H1 (cell line): ENCODE data around the gene ZNF398. TPM values are rescaled to one million over a fixed set of nuclear protein-coding genes. Genes with fewer than 3 reads are reported as not detected.
A peak's percentile ranks its signal among the peaks of the same experiment; 100 is the strongest.

Experiments used
- CTCF ChIA-PET: fragments of 300-600 bp; sonication (Branson Sonifier 250); formaldehyde crosslinking; loops from one replicate; lab custom pipeline; 2021; ENCODE audit not compliant: partially characterized antibody; lab: Charles Lee
- POLR2A ChIA-PET: fragments of 300-600 bp; sonication (Branson Sonifier 250); formaldehyde crosslinking; loops from one replicate; lab custom pipeline; 2021; ENCODE audit warnings: inconsistent platforms; ENCODE audit not compliant: partially characterized antibody; lab: Charles Lee
- DNase-seq, 2 experiments: peaks; one replicate each; pipeline versions ENCODE4 v3.0.0 to v3.0.0-alpha.2; 2010 to 2022; ENCODE audit warnings: low spot score in 2 of 2, low read depth in 1 of 2, mixed read lengths in 1 of 2
- FAIRE-seq: peaks from 2 replicates; lab custom pipeline; 2011; peaks lifted over from hg19 to GRCh38; lab: Jason Lieb, UNC
- H2AFZ ChIP-seq: 2 replicates; pipeline ENCODE4 v1.8.1; 2012; ENCODE audit warnings: low read length, inconsistent platforms
- H2AK5ac ChIP-seq: 2 replicates; pipeline ENCODE4 v1.6.1; 2013; ENCODE audit warnings: low read depth, low read length
- H2BK120ac ChIP-seq: replicated peaks from 2 replicates; pipeline ENCODE3; 2013; ENCODE audit warnings: low read depth, low read length, inconsistent platforms
- H2BK12ac ChIP-seq: 2 replicates; pipeline ENCODE4 v1.6.1; 2013; ENCODE audit warnings: low read depth, low read length
- H2BK15ac ChIP-seq: 2 replicates; pipeline ENCODE4 v1.6.1; 2013; ENCODE audit warnings: low read length
- H2BK20ac ChIP-seq: 2 replicates; pipeline ENCODE4 v1.6.1; 2013; ENCODE audit warnings: low read length
- H2BK5ac ChIP-seq: 2 replicates; pipeline ENCODE4 v1.6.1; 2013; ENCODE audit warnings: low read depth, low read length
- H3K14ac ChIP-seq: 2 replicates; pipeline ENCODE4 v1.6.1; 2013; ENCODE audit warnings: inconsistent platforms; ENCODE audit not compliant: insufficient read length
- H3K18ac ChIP-seq: 2 replicates; pipeline ENCODE4 v1.6.1; 2013; ENCODE audit warnings: low read length; ENCODE audit errors: extremely low read depth
- H3K23ac ChIP-seq: 2 replicates; pipeline ENCODE4 v1.6.1; 2013; ENCODE audit warnings: inconsistent platforms; ENCODE audit not compliant: insufficient read length
- H3K23me2 ChIP-seq: 2 replicates; pipeline ENCODE4 v1.6.1; 2013; ENCODE audit warnings: low read depth, low read length
- H3K27ac ChIP-seq: 2 replicates; pipeline ENCODE4 v1.6.1; 2011; ENCODE audit warnings: low read depth, low read length, inconsistent platforms
- H3K27me3 ChIP-seq, 4 experiments: replicated peaks in 1 of 4; 1 replicate in 1 of 4; 2 replicates in 3 of 4; pipeline versions ENCODE4 v1.6.1 to v1.8.1; 2011 to 2013; ENCODE audit warnings: low read length in 3 of 4, mild to moderate bottlenecking in 3 of 4, inconsistent platforms in 2 of 4, mixed read lengths in 2 of 4, moderate library complexity in 1 of 4; ENCODE audit not compliant: control insufficient read depth in 3 of 4, insufficient read depth in 3 of 4; ENCODE audit errors: extremely low read depth in 1 of 4
- H3K36me3 ChIP-seq, 4 experiments: 2 replicates each; pipeline versions ENCODE4 v1.6.1 to v1.8.1; 2011 to 2013; ENCODE audit warnings: mild to moderate bottlenecking in 4 of 4, low read length in 3 of 4, moderate library complexity in 2 of 4, control low read depth in 1 of 4, inconsistent platforms in 1 of 4; ENCODE audit not compliant: insufficient read depth in 4 of 4, control insufficient read depth in 2 of 4
- H3K4ac ChIP-seq: replicated peaks from 2 replicates; pipeline ENCODE3; 2013; ENCODE audit warnings: low read length, low read depth, mixed read lengths, inconsistent platforms; ENCODE audit not compliant: insufficient read length
- H3K4me1 ChIP-seq, 4 experiments: replicated peaks in 1 of 4; 1 replicate in 1 of 4; 2 replicates in 3 of 4; pipeline versions ENCODE4 v1.6.1 to v1.8.1; 2011 to 2013; ENCODE audit warnings: low read length in 3 of 4, inconsistent platforms in 2 of 4, mixed read lengths in 1 of 4; ENCODE audit not compliant: insufficient read depth in 4 of 4, control insufficient read depth in 3 of 4
- H3K4me2 ChIP-seq, 2 experiments: 2 replicates each; pipeline versions ENCODE4 v1.6.1 to v1.8.1; 2011 to 2013; ENCODE audit warnings: low read depth in 2 of 2, low read length in 2 of 2, control low read depth in 1 of 2, inconsistent platforms in 1 of 2, mild to moderate bottlenecking in 1 of 2; ENCODE audit not compliant: insufficient read depth in 1 of 2
- H3K4me3 ChIP-seq, 4 experiments: fragments of 200-600, 300-600 bp in 1 of 4; sonication (generic), shearing (Covaris generic), sonication (Bioruptor Twin) in 1 of 4; 2 replicates each; pipeline versions ENCODE4 v1.5.1 to v1.8.1; 2011 to 2016; ENCODE audit warnings: low read length in 4 of 4, low read depth in 3 of 4, control low read depth in 2 of 4, inconsistent platforms in 2 of 4, mild to moderate bottlenecking in 2 of 4, mixed read lengths in 1 of 4, moderate library complexity in 1 of 4; ENCODE audit not compliant: insufficient read depth in 2 of 4; ENCODE audit errors: extremely low read depth in 1 of 4
- H3K56ac ChIP-seq: replicated peaks from 2 replicates; pipeline ENCODE3; 2013; ENCODE audit warnings: low read depth, mild to moderate bottlenecking, mixed read lengths, low read length, inconsistent platforms; ENCODE audit not compliant: insufficient read length
- H3K79me1 ChIP-seq: 2 replicates; pipeline ENCODE4 v1.6.1; 2013; ENCODE audit warnings: low read depth, low read length, control low read depth
- H3K79me2 ChIP-seq, 2 experiments: 2 replicates each; pipeline versions ENCODE4 v1.6.1 to v1.8.1; 2012 to 2013; ENCODE audit warnings: low read length in 2 of 2, mild to moderate bottlenecking in 2 of 2, inconsistent platforms in 1 of 2; ENCODE audit not compliant: insufficient read depth in 2 of 2, control insufficient read depth in 1 of 2
- H3K9ac ChIP-seq, 4 experiments: replicated peaks in 1 of 4; 1 replicate in 1 of 4; 2 replicates in 3 of 4; pipeline versions ENCODE4 v1.6.1 to v1.8.1; 2011 to 2013; ENCODE audit warnings: low read depth in 3 of 4, low read length in 3 of 4, control low read depth in 2 of 4, mild to moderate bottlenecking in 2 of 4, moderate library complexity in 2 of 4, inconsistent platforms in 1 of 4; ENCODE audit errors: extremely low read depth in 1 of 4
- H3K9me3 ChIP-seq, 2 experiments: 2 replicates each; pipeline versions ENCODE4 v1.6.1 to v1.8.1; 2012 to 2013; ENCODE audit warnings: mild to moderate bottlenecking in 2 of 2, moderate library complexity in 2 of 2, control low read depth in 1 of 2, inconsistent platforms in 1 of 2, low read depth in 1 of 2, low read length in 1 of 2, mixed read lengths in 1 of 2; ENCODE audit not compliant: insufficient read depth in 2 of 2
- H4K20me1 ChIP-seq, 2 experiments: replicated peaks in 1 of 2; 2 replicates each; pipeline versions ENCODE3 to v1.8.1; 2011 to 2013; ENCODE audit warnings: inconsistent platforms in 2 of 2, low read length in 2 of 2, mild to moderate bottlenecking in 1 of 2; ENCODE audit not compliant: insufficient read depth in 2 of 2, control insufficient read depth in 1 of 2
- H4K5ac ChIP-seq: 2 replicates; pipeline ENCODE4 v1.6.1; 2013; ENCODE audit warnings: low read length, low read depth, mixed read lengths, inconsistent platforms; ENCODE audit not compliant: insufficient read length
- H4K8ac ChIP-seq: 2 replicates; pipeline ENCODE4 v1.8.0; 2013; ENCODE audit warnings: mild to moderate bottlenecking, moderate library complexity, low read length, inconsistent platforms; ENCODE audit not compliant: insufficient read depth; ENCODE audit errors: extremely low read depth
- H4K91ac ChIP-seq: replicated peaks from 2 replicates; pipeline ENCODE3; 2013; ENCODE audit warnings: low read length, mixed read lengths, inconsistent platforms; ENCODE audit not compliant: insufficient read length
- BRCA1 ChIP-seq: IDR thresholded peaks from 2 replicates; pipeline ENCODE4 v1.6.1; 2012; ENCODE audit warnings: low read depth, low read length, improper control_type of control experiment
- EGR1 ChIP-seq: IDR thresholded peaks from 2 replicates; pipeline ENCODE4 v1.6.1; 2011; ENCODE audit warnings: low read depth, low read length, borderline replicate concordance
- EZH2 ChIP-seq: fragments of 200-600 bp; sonication (generic); IDR thresholded peaks from 2 replicates; pipeline ENCODE4 v1.7.1; 2012; ENCODE audit warnings: low read depth, mild to moderate bottlenecking, moderate library complexity, low read length, inconsistent platforms; ENCODE audit not compliant: severe bottlenecking
- HDAC2 ChIP-seq, 2 experiments: fragments of 300-600 bp in 1 of 2; sonication (generic) in 1 of 2; IDR thresholded peaks; 2 replicates each; pipeline ENCODE4 v1.6.1; 2011 to 2012; ENCODE audit warnings: low read depth in 2 of 2, low read length in 2 of 2, mild to moderate bottlenecking in 2 of 2, moderate library complexity in 2 of 2, borderline replicate concordance in 1 of 2, inconsistent platforms in 1 of 2
- KDM4A ChIP-seq: IDR thresholded peaks from one replicate; pipeline ENCODE4 v1.7.1; 2012; ENCODE audit warnings: low read depth, mild to moderate bottlenecking, moderate library complexity, low read length, inconsistent platforms; ENCODE audit not compliant: severe bottlenecking
- KDM5A ChIP-seq: fragments of 200-600 bp; IDR thresholded peaks from 2 replicates; pipeline ENCODE4 v1.7.1; 2012; ENCODE audit warnings: mild to moderate bottlenecking, low read length, inconsistent platforms, mixed read lengths
- MAFK ChIP-seq: IDR thresholded peaks from 2 replicates; pipeline ENCODE4 v1.6.1; 2012; ENCODE audit warnings: low read depth, mild to moderate bottlenecking, improper control_type of control experiment, low read length
- RNF2 ChIP-seq: fragments of 200-900, 300-1000 bp; sonication (generic); IDR thresholded peaks from 2 replicates; pipeline ENCODE4 v1.7.1; 2016; ENCODE audit warnings: borderline replicate concordance, low read depth, mild to moderate bottlenecking, antibody characterized with exemption, low read length; ENCODE audit not compliant: poor library complexity, severe bottlenecking; ENCODE audit errors: missing control alignments
- SP4 ChIP-seq: IDR thresholded peaks from 2 replicates; pipeline ENCODE4 v1.6.1; 2012; ENCODE audit warnings: low read length, inconsistent platforms
- USF2 ChIP-seq: IDR thresholded peaks from 2 replicates; pipeline ENCODE4 v1.6.1; 2011; ENCODE audit warnings: low read length, improper control_type of control experiment
- WGBS, 2 experiments: shearing (Covaris generic) in 1 of 2; methylation state at CpG; one replicate each; pipeline versions ENCODE4 v1.1.6 to v1.1.7; 2013 to 2015; ENCODE audit warnings: low lambda C conversion rate in 2 of 2, mixed read lengths in 2 of 2, inconsistent platforms in 1 of 2, low coverage in 1 of 2, missing lambda C conversion rate in 1 of 2; ENCODE audit not compliant: insufficient replicate concordance in 2 of 2, insufficient coverage in 1 of 2, insufficient read length in 1 of 2; ENCODE audit errors: extremely low coverage in 1 of 2, missing lambda C conversion rate in 1 of 2; 5-methylcytosine and 5-hydroxymethylcytosine counted together
- polyA plus RNA-seq, 7 experiments: library from polyadenylated mRNA; depleted of rRNA in 3 of 7; stranded (reverse) in 5 of 7; unstranded in 2 of 7; fragments of >200 nt in 5 of 7; fragments of 200-250 nt in 2 of 7; gene quantifications; 1 replicate in 5 of 7; 2 replicates in 1 of 7; 4 replicates in 1 of 7; pipeline versions ENCODE4 v1.2.1 to v1.2.3, GENCODE V29; 2011 to 2013; ENCODE audit warnings: missing spikeins in 2 of 7, mixed read lengths in 2 of 7
- total RNA-seq: library from RNA; stranded (reverse); fragmentation: NEBNext Ultra II Directional; extraction: Animal tissue kit (Norgen Biotek cat#: 25700); gene quantifications from 2 replicates; pipeline ENCODE4 v1.2.1, GENCODE V29; 2021

The ZNF398 gene
- total and polyA plus RNA-seq, 2 of the 8 experiments (the other 6 are each of a cell fraction or from before 2014, with no cell fraction given) = 52.7 to 63.5 TPM

GRCh38 chr7:149205690-149206381 lies 58.6 kb downstream of the ZNF398 start:
- 90% methylated on average over 18 of the region's 18 CpGs; no CpG with 5 or more reads in 1 of the 2 experiments for WGBS, 2 experiments
- H3K27me3 ChIP-seq = no peaks in the 10 kb centered on the region
- peak overlapping the region in 1 of 4 experiments; percentile 40; a peak in 3 of 7 replicates for H3K9ac ChIP-seq
- H3K23ac ChIP-seq = no peak overlapping the region
- POLR2A ChIA-PET = interaction anchor here (0.7 to 3.2 kb wide), 3 partner anchors 8 to 17 kb away, joined by 3 to 16 read pairs (median 4); partner anchors contain the start of gene ZNF282
- no peak overlapping the region for H3K4ac ChIP-seq
- no peak overlapping the region for H4K8ac ChIP-seq
- H3K56ac ChIP-seq = no peak overlapping the region
- no peak overlapping the region for H3K18ac ChIP-seq
- no peak overlapping the region for H2BK5ac ChIP-seq
- peaks cover 5 to 9% of the 10 kb centered on the region in 2 experiments for H4K20me1 ChIP-seq
- H3K23me2 ChIP-seq = no peaks in the 10 kb centered on the region
- no peak overlapping the region for H2AFZ ChIP-seq
- FAIRE-seq (no peak), DNase-seq (no peak)
- CTCF ChIA-PET = interaction anchor here (0.7 to 1.3 kb wide), 4 partner anchors 9 to 200 kb away, joined by 3 to 5 read pairs (median 3); partner anchors contain the start of gene ZNF282
- H2BK120ac ChIP-seq = no peak overlapping the region
- H3K4me3 ChIP-seq = no peak overlapping the region
- H3K4me2 ChIP-seq = peak overlapping the region; percentile 40 to 55; a peak in 3 of 4 replicates
- H3K4me1 ChIP-seq = peaks cover 0 to 9% (median 2%) of the 10 kb centered on the region in 4 experiments; a peak in 5 of 7 replicates
- H3K79me1 ChIP-seq = peaks cover 7% of the 10 kb centered on the region
- H3K36me3 ChIP-seq = peaks cover 29 to 67% (median 55%) of the 10 kb centered on the region in 4 experiments
- H3K79me2 ChIP-seq = peaks cover 0 to 15% of the 10 kb centered on the region in 2 experiments; a peak in 3 of 4 replicates
- H2AK5ac ChIP-seq = no peak overlapping the region
- no peak overlapping the region for H3K14ac ChIP-seq
- H2BK15ac ChIP-seq = no peak overlapping the region
- no peak overlapping the region for H4K91ac ChIP-seq
- no peak overlapping the region for H2BK20ac ChIP-seq
- no peak overlapping the region for H3K27ac ChIP-seq
- no peak overlapping the region for H2BK12ac ChIP-seq
- no peaks in the 10 kb centered on the region for H3K9me3 ChIP-seq
- H4K5ac ChIP-seq = no peak overlapping the region
- TF ChIP-seq BRCA1 = no peak
- no peak for TF ChIP-seq RNF2
- TF ChIP-seq HDAC2 (IDR thresholded peaks at IDR 0.05; ENCODE audit: borderline replicate concordance in 1 of 2, low read depth in 2 of 2, low read length in 2 of 2) = no peak
- TF ChIP-seq SP4 = no peak
- TF ChIP-seq USF2 = no peak
- no peak for TF ChIP-seq KDM4A
- TF ChIP-seq EZH2 = no peak
- no peak for TF ChIP-seq KDM5A
- TF ChIP-seq MAFK = no peak
- TF ChIP-seq EGR1 = no peak
